Measurements from ENCODE around the gene SCAF1.

DNA sequence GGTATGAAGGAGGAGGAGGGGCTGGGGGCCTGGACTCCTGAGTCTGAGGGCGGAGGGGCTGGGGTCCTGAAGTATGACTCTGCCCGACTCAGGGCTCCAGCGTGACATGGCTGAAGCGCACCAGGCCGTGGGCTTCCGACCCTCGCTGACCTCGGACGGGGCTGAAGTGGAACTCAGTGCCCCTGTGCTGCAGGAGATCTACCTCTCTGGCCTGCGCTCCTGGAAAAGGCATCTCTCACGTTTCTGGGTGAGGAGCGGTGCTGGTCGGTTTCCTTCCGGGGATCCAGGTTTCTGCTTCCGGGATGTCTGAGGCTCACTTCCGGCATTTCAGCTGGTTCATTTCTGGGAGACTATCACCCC lies 50.1 kb downstream of the SCAF1 start:
- TF ChIP-seq, protein P1, sequence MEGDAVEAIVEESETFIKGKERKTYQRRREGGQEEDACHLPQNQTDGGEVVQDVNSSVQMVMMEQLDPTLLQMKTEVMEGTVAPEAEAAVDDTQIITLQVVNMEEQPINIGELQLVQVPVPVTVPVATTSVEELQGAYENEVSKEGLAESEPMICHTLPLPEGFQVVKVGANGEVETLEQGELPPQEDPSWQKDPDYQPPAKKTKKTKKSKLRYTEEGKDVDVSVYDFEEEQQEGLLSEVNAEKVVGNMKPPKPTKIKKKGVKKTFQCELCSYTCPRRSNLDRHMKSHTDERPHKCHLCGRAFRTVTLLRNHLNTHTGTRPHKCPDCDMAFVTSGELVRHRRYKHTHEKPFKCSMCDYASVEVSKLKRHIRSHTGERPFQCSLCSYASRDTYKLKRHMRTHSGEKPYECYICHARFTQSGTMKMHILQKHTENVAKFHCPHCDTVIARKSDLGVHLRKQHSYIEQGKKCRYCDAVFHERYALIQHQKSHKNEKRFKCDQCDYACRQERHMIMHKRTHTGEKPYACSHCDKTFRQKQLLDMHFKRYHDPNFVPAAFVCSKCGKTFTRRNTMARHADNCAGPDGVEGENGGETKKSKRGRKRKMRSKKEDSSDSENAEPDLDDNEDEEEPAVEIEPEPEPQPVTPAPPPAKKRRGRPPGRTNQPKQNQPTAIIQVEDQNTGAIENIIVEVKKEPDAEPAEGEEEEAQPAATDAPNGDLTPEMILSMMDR (IDR thresholded peaks at IDR 0.05), result no peak
- TF ChIP-seq POLR2A (IDR thresholded peaks at IDR 0.05), result no peak

Data from upper lobe of left lung (tissue), 4 donors.